K562 (cell line): Measurements from ENCODE around the gene UBE2Q1. TPM values are rescaled to one million over a fixed set of nuclear protein-coding genes. Genes with fewer than 3 reads are reported as not detected.

Experiments used
- ADNP ChIP-seq: fragments of 200-800 bp; sonication (Bioruptor generic); IDR thresholded peaks from 2 replicates; pipeline ENCODE4 v1.6.1; 2016; ENCODE audit warnings: missing genetic modification characterization, missing compliant biosample characterization
- ATF7 ChIP-seq: fragments of 450-650 bp; IDR thresholded peaks from 2 replicates; pipeline ENCODE4 v1.7.1; 2014; ENCODE audit warnings: mild to moderate bottlenecking, moderate library complexity
- BRD9 ChIP-seq: fragments of 450-650 bp; IDR thresholded peaks from 2 replicates; pipeline ENCODE4 v1.6.1; 2018; ENCODE audit warnings: low read depth; ENCODE audit not compliant: partially characterized antibody
- HDGF ChIP-seq: fragments of 450-650 bp; IDR thresholded peaks from 2 replicates; pipeline ENCODE4 v1.6.1; 2016
- KAT7 ChIP-seq: sonication (generic); formaldehyde crosslinking; IDR thresholded peaks from 2 replicates; pipeline ENCODE4 v1.8.0; 2022; ENCODE audit warnings: missing genetic modification reagents, mild to moderate bottlenecking, borderline replicate concordance
- KDM1A ChIP-seq, 2 experiments: fragments of 450-650 bp; IDR thresholded peaks; 2 replicates each; pipeline ENCODE4 v1.6.1; 2016; ENCODE audit warnings: mild to moderate bottlenecking in 2 of 2
- KDM4B ChIP-seq, 2 experiments: fragments of 450-650 bp in 1 of 2; sonication (generic) in 1 of 2; IDR thresholded peaks; 2 replicates each; pipeline ENCODE4 v1.6.1; 2016 to 2017; ENCODE audit warnings: borderline replicate concordance in 2 of 2, antibody characterized with exemption in 1 of 2, low read depth in 1 of 2, mild to moderate bottlenecking in 1 of 2
- MEF2A ChIP-seq: IDR thresholded peaks from 2 replicates; pipeline ENCODE4 v1.6.1; 2011; ENCODE audit warnings: low read depth, mild to moderate bottlenecking, low read length, moderate library complexity; ENCODE audit not compliant: control insufficient read depth
- NFE2L1 ChIP-seq: fragments of 450-650 bp; IDR thresholded peaks from 2 replicates; pipeline ENCODE4 v1.6.1; 2016; ENCODE audit warnings: missing genetic modification characterization, low read depth, mild to moderate bottlenecking, missing compliant biosample characterization, moderate library complexity, borderline replicate concordance
- PCBP1 ChIP-seq: fragments of 200-400 bp; formaldehyde crosslinking; IDR thresholded peaks from 2 replicates; pipeline ENCODE4 v1.6.1; 2018; ENCODE audit warnings: mild to moderate bottlenecking, low read depth, low read length; ENCODE audit not compliant: poor library complexity, severe bottlenecking
- RBM15 ChIP-seq: fragments of 200-400 bp; formaldehyde crosslinking; IDR thresholded peaks from 2 replicates; pipeline ENCODE4 v1.6.1; 2018; ENCODE audit warnings: mild to moderate bottlenecking, low read length, moderate library complexity; ENCODE audit not compliant: insufficient read depth
- SMARCB1 ChIP-seq: IDR thresholded peaks from 2 replicates; pipeline ENCODE4 v1.6.1; 2011; ENCODE audit warnings: improper control_type of control experiment, low read depth; ENCODE audit not compliant: insufficient read length
- TBL1XR1 ChIP-seq, 2 experiments: IDR thresholded peaks; 2 replicates each; pipeline ENCODE4 v1.6.1; 2012; ENCODE audit warnings: improper control_type of control experiment in 2 of 2, low read length in 2 of 2, mild to moderate bottlenecking in 1 of 2
- TGIF2 ChIP-seq: sonication (generic); formaldehyde crosslinking; IDR thresholded peaks from 2 replicates; pipeline ENCODE4 v1.8.1; 2022; ENCODE audit warnings: mild to moderate bottlenecking, missing genetic modification reagents, moderate library complexity
- ZNF121 ChIP-seq: sonication (generic); formaldehyde crosslinking; conservative IDR thresholded peaks from 2 replicates; pipeline ENCODE4 v1.8.0; 2022; ENCODE audit warnings: missing genetic modification reagents
- ZNF41 ChIP-seq: fragments of 250-450 bp; sonication (Bioruptor Pico); conservative IDR thresholded peaks from 2 replicates; pipeline ENCODE4 v1.4.0; 2020; ENCODE audit warnings: mild to moderate bottlenecking
- polyA plus RNA-seq, 8 experiments: library from polyadenylated mRNA; depleted of rRNA in 4 of 8; stranded (reverse) in 5 of 8; unstranded in 3 of 8; fragments of >200 nt; fragmentation: Nextera tagmentation in 2 of 8; fragmentation: Illumina TruSeq in 1 of 8; extraction: Ambion mirVana in 2 of 8; extraction: Trizol in 1 of 8; gene quantifications; 2 replicates each; pipeline versions ENCODE4 v1.2.1 to v1.2.3, GENCODE V29; 2011 to 2014; ENCODE audit warnings: inconsistent platforms in 1 of 8, missing spikeins in 1 of 8
- total RNA-seq, 7 experiments: library from RNA; depleted of rRNA in 6 of 7; stranded (reverse); fragments of >200 nt in 6 of 7; fragmentation: Illumina TruSeq in 2 of 7; extraction: Trizol in 2 of 7; gene quantifications; 2 replicates each; pipeline versions ENCODE4 v1.2.1 to v1.2.3, GENCODE V29; 2011 to 2021; ENCODE audit warnings: low replicate concordance in 1 of 7
- TF ChIP-seq, protein P1 (sequence below): sonication (generic); formaldehyde crosslinking; IDR thresholded peaks from 2 replicates; pipeline ENCODE4 v1.8.0; 2023; ENCODE audit warnings: missing genetic modification reagents, mild to moderate bottlenecking, borderline replicate concordance
- TF ChIP-seq, protein P2 (sequence below): sonication (generic); formaldehyde crosslinking; IDR thresholded peaks from 2 replicates; pipeline ENCODE4 v1.9.0; 2022; ENCODE audit warnings: mild to moderate bottlenecking, missing genetic modification reagents
- TF ChIP-seq, protein P3 (sequence below): fragments of 250-450 bp; sonication (Bioruptor Pico); IDR thresholded peaks from 2 replicates; pipeline ENCODE4 v1.5.0; 2022; ENCODE audit warnings: mild to moderate bottlenecking

The UBE2Q1 gene
- total and polyA plus RNA-seq, 9 of the 15 experiments (the other 6 are each of a cell fraction or from before 2014, with no cell fraction given), result 8.0 to 58.8 (median 27.6) TPM

DNA sequence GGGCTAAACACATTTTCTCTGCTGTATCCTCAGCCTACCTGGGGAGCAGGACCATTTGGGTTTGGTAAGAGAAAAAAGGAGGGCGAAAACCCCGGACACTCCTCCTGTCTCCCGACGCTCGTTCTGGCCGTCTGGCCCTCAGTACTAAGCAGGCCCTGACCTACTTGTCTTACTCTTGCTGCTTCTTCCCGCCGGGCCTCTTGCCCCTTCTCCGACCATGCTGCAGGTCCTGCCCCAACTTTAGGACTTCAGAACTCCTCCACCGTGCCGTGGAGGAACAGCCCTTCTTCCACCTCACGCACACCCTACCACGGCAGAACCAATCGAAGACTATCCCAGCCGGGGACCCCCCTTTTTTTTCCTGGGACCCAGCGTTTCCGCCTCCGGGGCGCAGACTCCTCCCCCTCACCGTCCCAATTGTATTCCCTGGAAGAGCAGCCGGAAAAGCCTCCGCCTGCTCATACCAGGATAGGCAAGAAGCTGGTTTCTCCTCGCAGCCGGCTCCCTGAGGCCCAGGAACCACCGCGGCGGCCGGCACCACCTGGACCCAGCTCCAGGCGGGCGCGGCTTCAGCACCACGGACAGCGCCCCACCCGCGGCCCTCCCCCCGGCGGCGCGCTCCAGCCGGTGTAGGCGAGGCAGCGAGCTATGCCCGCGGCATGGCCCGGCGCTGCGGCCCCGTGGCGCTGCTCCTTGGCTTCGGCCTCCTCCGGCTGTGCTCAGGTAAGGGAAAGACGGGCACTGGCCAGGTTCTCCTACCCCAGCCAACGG, 9.1 kb upstream of the UBE2Q1 start, which contains the start of gene CHRNB2 (continued):
- TF ChIP-seq, protein P1, sequence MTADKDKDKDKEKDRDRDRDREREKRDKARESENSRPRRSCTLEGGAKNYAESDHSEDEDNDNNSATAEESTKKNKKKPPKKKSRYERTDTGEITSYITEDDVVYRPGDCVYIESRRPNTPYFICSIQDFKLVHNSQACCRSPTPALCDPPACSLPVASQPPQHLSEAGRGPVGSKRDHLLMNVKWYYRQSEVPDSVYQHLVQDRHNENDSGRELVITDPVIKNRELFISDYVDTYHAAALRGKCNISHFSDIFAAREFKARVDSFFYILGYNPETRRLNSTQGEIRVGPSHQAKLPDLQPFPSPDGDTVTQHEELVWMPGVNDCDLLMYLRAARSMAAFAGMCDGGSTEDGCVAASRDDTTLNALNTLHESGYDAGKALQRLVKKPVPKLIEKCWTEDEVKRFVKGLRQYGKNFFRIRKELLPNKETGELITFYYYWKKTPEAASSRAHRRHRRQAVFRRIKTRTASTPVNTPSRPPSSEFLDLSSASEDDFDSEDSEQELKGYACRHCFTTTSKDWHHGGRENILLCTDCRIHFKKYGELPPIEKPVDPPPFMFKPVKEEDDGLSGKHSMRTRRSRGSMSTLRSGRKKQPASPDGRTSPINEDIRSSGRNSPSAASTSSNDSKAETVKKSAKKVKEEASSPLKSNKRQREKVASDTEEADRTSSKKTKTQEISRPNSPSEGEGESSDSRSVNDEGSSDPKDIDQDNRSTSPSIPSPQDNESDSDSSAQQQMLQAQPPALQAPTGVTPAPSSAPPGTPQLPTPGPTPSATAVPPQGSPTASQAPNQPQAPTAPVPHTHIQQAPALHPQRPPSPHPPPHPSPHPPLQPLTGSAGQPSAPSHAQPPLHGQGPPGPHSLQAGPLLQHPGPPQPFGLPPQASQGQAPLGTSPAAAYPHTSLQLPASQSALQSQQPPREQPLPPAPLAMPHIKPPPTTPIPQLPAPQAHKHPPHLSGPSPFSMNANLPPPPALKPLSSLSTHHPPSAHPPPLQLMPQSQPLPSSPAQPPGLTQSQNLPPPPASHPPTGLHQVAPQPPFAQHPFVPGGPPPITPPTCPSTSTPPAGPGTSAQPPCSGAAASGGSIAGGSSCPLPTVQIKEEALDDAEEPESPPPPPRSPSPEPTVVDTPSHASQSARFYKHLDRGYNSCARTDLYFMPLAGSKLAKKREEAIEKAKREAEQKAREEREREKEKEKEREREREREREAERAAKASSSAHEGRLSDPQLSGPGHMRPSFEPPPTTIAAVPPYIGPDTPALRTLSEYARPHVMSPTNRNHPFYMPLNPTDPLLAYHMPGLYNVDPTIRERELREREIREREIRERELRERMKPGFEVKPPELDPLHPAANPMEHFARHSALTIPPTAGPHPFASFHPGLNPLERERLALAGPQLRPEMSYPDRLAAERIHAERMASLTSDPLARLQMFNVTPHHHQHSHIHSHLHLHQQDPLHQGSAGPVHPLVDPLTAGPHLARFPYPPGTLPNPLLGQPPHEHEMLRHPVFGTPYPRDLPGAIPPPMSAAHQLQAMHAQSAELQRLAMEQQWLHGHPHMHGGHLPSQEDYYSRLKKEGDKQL (CRISPR knock-in tag), result 0 out of 2 replicates have a peak, but pooled peaks have one; percentile 88
- TF ChIP-seq TBL1XR1 (IDR thresholded peaks at IDR 0.05; ENCODE audit: low read length in 2 of 2), result no peak
- no peak for TF ChIP-seq KDM1A (IDR thresholded peaks at IDR 0.05)
- TF ChIP-seq MEF2A, result no peak
- TF ChIP-seq ZNF121, result no peak
- peak; percentile 70; the same call in 1 of the 2 replicates for TF ChIP-seq KAT7 (CRISPR knock-in tag)
- TF ChIP-seq, protein P2, sequence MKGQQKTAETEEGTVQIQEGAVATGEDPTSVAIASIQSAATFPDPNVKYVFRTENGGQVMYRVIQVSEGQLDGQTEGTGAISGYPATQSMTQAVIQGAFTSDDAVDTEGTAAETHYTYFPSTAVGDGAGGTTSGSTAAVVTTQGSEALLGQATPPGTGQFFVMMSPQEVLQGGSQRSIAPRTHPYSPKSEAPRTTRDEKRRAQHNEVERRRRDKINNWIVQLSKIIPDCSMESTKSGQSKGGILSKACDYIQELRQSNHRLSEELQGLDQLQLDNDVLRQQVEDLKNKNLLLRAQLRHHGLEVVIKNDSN (CRISPR knock-in tag), result no peak; the same call in 1 of the 2 replicates
- TF ChIP-seq SMARCB1, result no peak
- TF ChIP-seq TGIF2 (CRISPR knock-in tag), result peak; percentile 98
- TF ChIP-seq, protein P3, sequence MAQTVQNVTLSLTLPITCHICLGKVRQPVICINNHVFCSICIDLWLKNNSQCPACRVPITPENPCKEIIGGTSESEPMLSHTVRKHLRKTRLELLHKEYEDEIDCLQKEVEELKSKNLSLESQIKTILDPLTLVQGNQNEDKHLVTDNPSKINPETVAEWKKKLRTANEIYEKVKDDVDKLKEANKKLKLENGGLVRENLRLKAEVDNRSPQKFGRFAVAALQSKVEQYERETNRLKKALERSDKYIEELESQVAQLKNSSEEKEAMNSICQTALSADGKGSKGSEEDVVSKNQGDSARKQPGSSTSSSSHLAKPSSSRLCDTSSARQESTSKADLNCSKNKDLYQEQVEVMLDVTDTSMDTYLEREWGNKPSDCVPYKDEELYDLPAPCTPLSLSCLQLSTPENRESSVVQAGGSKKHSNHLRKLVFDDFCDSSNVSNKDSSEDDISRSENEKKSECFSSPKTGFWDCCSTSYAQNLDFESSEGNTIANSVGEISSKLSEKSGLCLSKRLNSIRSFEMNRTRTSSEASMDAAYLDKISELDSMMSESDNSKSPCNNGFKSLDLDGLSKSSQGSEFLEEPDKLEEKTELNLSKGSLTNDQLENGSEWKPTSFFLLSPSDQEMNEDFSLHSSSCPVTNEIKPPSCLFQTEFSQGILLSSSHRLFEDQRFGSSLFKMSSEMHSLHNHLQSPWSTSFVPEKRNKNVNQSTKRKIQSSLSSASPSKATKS, result no peak
- TF ChIP-seq BRD9, result no peak
- no peak for TF ChIP-seq ZNF41 (CRISPR knock-in tag)
- peak; percentile 44 for TF ChIP-seq PCBP1
- no peak for TF ChIP-seq HDGF
- TF ChIP-seq KDM4B (IDR thresholded peaks at IDR 0.05; ENCODE audit: borderline replicate concordance in 2 of 2, low read depth in 1 of 2), result 0 out of 4 replicates have a peak, but pooled peaks of 1 of the 2 experiments have one; percentile 48
- TF ChIP-seq ATF7, result no peak
- no peak for TF ChIP-seq NFE2L1 (tag)
- no peak for TF ChIP-seq ADNP
- no peak for TF ChIP-seq RBM15
